NAMALWA (cell line): ENCODE data around the gene TLN1.
A peak's percentile ranks its signal among the peaks of the same experiment; 100 is the strongest.

Experiments
- DNase-seq: peaks from one replicate; pipeline ENCODE4 v3.0.0-alpha.2; 2015; ENCODE audit warnings: low spot score

The TLN1 gene

GRCh38 chr9:35661756-35662350 lies 70.1 kb downstream of the TLN1 start:
- no peak for DNase-seq

GRCh38 chr9:35660966-35661415 lies 71.0 kb downstream of the TLN1 start:
- DNase-seq: no peak

GRCh38 chr9:35659340-35659739 lies 72.7 kb downstream of the TLN1 start:
- no peak for DNase-seq

GRCh38 chr9:35658968-35659220 lies 73.1 kb downstream of the TLN1 start:
- DNase-seq: no peak

GRCh38 chr9:35658137-35658967 lies 73.6 kb downstream of the TLN1 start, which contains the start of gene CCDC107:
CCDC107 (plus strand) TSS chr9:35658292; CDS start chr9:35658380, 88 bp downstream.
- peak; percentile 93 for DNase-seq

- DNase-seq: peak; percentile 97
These were observed 74.4 kb downstream of the TLN1 start, which contains the start of gene RMRP for GRCh38 chr9:35657546-35658136. RMRP (minus strand) TSS chr9:35658019.

GRCh38 chr9:35656831-35657545 lies 75.0 kb downstream of the TLN1 start:
- DNase-seq: no peak

GRCh38 chr9:35656348-35656747 lies 75.6 kb downstream of the TLN1 start:
- no peak for DNase-seq

- no peak for DNase-seq
These were observed 78.4 kb downstream of the TLN1 start for GRCh38 chr9:35653611-35654010.

- DNase-seq: no peak
These were observed 79.2 kb downstream of the TLN1 start for GRCh38 chr9:35652829-35653209.

- DNase-seq: no peak
These were observed 79.8 kb downstream of the TLN1 start for GRCh38 chr9:35651956-35652828.

GRCh38 chr9:35650341-35651158 lies 81.4 kb downstream of the TLN1 start, which contains the start of gene SIT1:
SIT1 (minus strand) TSS chr9:35650931; CDS start chr9:35650853, 78 bp downstream.
- DNase-seq: peak; percentile 50

GRCh38 chr9:35649431-35650340 lies 82.3 kb downstream of the TLN1 start:
- peak; percentile 49 for DNase-seq
